Measurements from ENCODE around the gene KAT5.
A peak's percentile ranks its signal among the peaks of the same experiment; 100 is the strongest.
"Not testable (repeated sequence)": the region's sequence is repeated elsewhere in the genome, so short reads cannot be mapped to it uniquely, and the experiment has no call there.

KAT5 gene

GRCh38 chr11:65706303-65706763 is 5.7 kb upstream of the KAT5 start:
- H3K36me3 Mint-ChIP-seq (ENCODE audit: low read depth); H3K4me1 Mint-ChIP-seq; H3K4me3 Mint-ChIP-seq; H3K27ac Mint-ChIP-seq: not testable (repeated sequence)
- Mint-ChIP-seq H3K9me3 (peaks cover 22% of the 10 kb centered on the region), H3K27me3 (ENCODE audit: low read depth, poor library complexity) (peaks cover 51% of the 10 kb centered on the region)
- peak; percentile 74 for TF ChIP-seq CTCF (IDR thresholded peaks at IDR 0.05)
- DNase-seq: peak; percentile 71

GRCh38 chr11:65707002-65707401 is 5.0 kb upstream of the KAT5 start:
- peaks cover 46% of the 10 kb centered on the region for H3K27me3 Mint-ChIP-seq (ENCODE audit: low read depth, poor library complexity)
- H3K9me3 Mint-ChIP-seq: peaks cover 22% of the 10 kb centered on the region
- H3K27ac Mint-ChIP-seq; H3K36me3 Mint-ChIP-seq (ENCODE audit: low read depth); H3K4me3 Mint-ChIP-seq; H3K4me1 Mint-ChIP-seq; DNase-seq: not testable (repeated sequence)

- Mint-ChIP-seq H3K4me1 (peaks cover 10% of the 10 kb centered on the region), H3K9me3 (peaks cover 22% of the 10 kb centered on the region), H3K27me3 (ENCODE audit: low read depth, poor library complexity) (peaks cover 32% of the 10 kb centered on the region), H3K27ac (no peak overlapping the region), H3K36me3 (ENCODE audit: low read depth) (peaks cover 6% of the 10 kb centered on the region), H3K4me3 (no peak overlapping the region)
- no peak for TF ChIP-seq CTCF (IDR thresholded peaks at IDR 0.05)
- DNase-seq: no peak
Observed at GRCh38 chr11:65708451-65708850, 3.6 kb upstream of the KAT5 start.

- H3K9me3 Mint-ChIP-seq: peaks cover 22% of the 10 kb centered on the region
- H3K27ac Mint-ChIP-seq: no peak overlapping the region
- H3K4me3 Mint-ChIP-seq: no peak overlapping the region
Observed at GRCh38 chr11:65709661-65710060, 2.4 kb upstream of the KAT5 start.

GRCh38 chr11:65710421-65710820 is 1.6 kb upstream of the KAT5 start:
- H3K27ac Mint-ChIP-seq: no peak overlapping the region

More at GRCh38 chr11:65709661-65710060, 2.4 kb upstream of the KAT5 start:
- Mint-ChIP-seq H3K36me3 (ENCODE audit: low read depth) (peaks cover 16% of the 10 kb centered on the region), H3K4me1 (peaks cover 18% of the 10 kb centered on the region), H3K27me3 (ENCODE audit: low read depth, poor library complexity) (peaks cover 22% of the 10 kb centered on the region)
- DNase-seq: no peak
- TF ChIP-seq CTCF (IDR thresholded peaks at IDR 0.05): no peak

GRCh38 chr11:65712633-65713076 is 603 bp downstream of the KAT5 start:
- Mint-ChIP-seq H3K9me3 (peaks cover 10% of the 10 kb centered on the region), H3K27me3 (ENCODE audit: low read depth, poor library complexity) (peaks cover 7% of the 10 kb centered on the region), H3K27ac (peak overlapping the region; percentile 99), H3K4me1 (peaks cover 26% of the 10 kb centered on the region), H3K36me3 (ENCODE audit: low read depth) (peaks cover 42% of the 10 kb centered on the region), H3K4me3 (peak overlapping the region; percentile 89)
- TF ChIP-seq CTCF (IDR thresholded peaks at IDR 0.05): no peak
- DNase-seq: no peak

More at GRCh38 chr11:65710421-65710820, 1.6 kb upstream of the KAT5 start:
- Mint-ChIP-seq H3K27me3 (ENCODE audit: low read depth, poor library complexity) (peaks cover 18% of the 10 kb centered on the region), H3K4me3 (no peak overlapping the region), H3K36me3 (ENCODE audit: low read depth) (peaks cover 23% of the 10 kb centered on the region), H3K9me3 (peaks cover 22% of the 10 kb centered on the region), H3K4me1 (peaks cover 23% of the 10 kb centered on the region)
- DNase-seq: no peak
- TF ChIP-seq CTCF (IDR thresholded peaks at IDR 0.05): no peak
